Nephron progenitor cell (in vitro differentiated cells): ENCODE data around the gene CRHR2.
A peak's percentile ranks its signal among the peaks of the same experiment; 100 is the strongest.

Experiments used
- DNase-seq: peaks from one replicate; pipeline ENCODE4 v3.0.0; 2021
- H3K27ac Mint-ChIP-seq: 2 replicates; pipeline ENCODE4 v1.8.0; 2021; ENCODE audit warnings: mild to moderate bottlenecking, moderate library complexity, mixed read lengths
- H3K27me3 Mint-ChIP-seq: 2 replicates; pipeline ENCODE4 v1.8.0; 2021; ENCODE audit warnings: mild to moderate bottlenecking, low read depth, mixed read lengths; ENCODE audit not compliant: poor library complexity
- H3K36me3 Mint-ChIP-seq: 2 replicates; pipeline ENCODE4 v1.8.0; 2021; ENCODE audit warnings: low read depth, mixed read lengths
- H3K4me1 Mint-ChIP-seq: 2 replicates; pipeline ENCODE4 v1.8.0; 2021; ENCODE audit warnings: mixed read lengths
- H3K4me3 Mint-ChIP-seq: 2 replicates; pipeline ENCODE4 v1.8.0; 2021; ENCODE audit warnings: mild to moderate bottlenecking, moderate library complexity, mixed read lengths
- H3K9me3 Mint-ChIP-seq: 2 replicates; pipeline ENCODE4 v1.8.0; 2021; ENCODE audit warnings: mild to moderate bottlenecking, moderate library complexity, mixed read lengths
- CTCF ChIP-seq: fragments of 200-600 bp; sonication (generic); IDR thresholded peaks from 2 replicates; pipeline ENCODE4 v1.5.0; 2021; ENCODE audit warnings: antibody characterized with exemption

The CRHR2 gene

GRCh38 chr7:30692882-30693281 is 10.6 kb upstream of the CRHR2 start:
- H3K27ac Mint-ChIP-seq: no peak overlapping the region
- H3K9me3 Mint-ChIP-seq: no peaks in the 10 kb centered on the region
- peaks cover 15% of the 10 kb centered on the region for H3K27me3 Mint-ChIP-seq
- no peak for TF ChIP-seq CTCF
- peaks cover 18% of the 10 kb centered on the region for H3K4me1 Mint-ChIP-seq
- DNase-seq: no peak
- H3K4me3 Mint-ChIP-seq: no peak overlapping the region
- H3K36me3 Mint-ChIP-seq: no peaks in the 10 kb centered on the region

- H3K27me3 Mint-ChIP-seq: peaks cover 16% of the 10 kb centered on the region
These were observed 10.2 kb upstream of the CRHR2 start for GRCh38 chr7:30692438-30692837.

GRCh38 chr7:30690011-30690410 is 7.8 kb upstream of the CRHR2 start:
- no peak for TF ChIP-seq CTCF
- Mint-ChIP-seq H3K36me3 (no peaks in the 10 kb centered on the region), H3K4me1 (peaks cover 20% of the 10 kb centered on the region), H3K27me3 (peaks cover 21% of the 10 kb centered on the region), H3K27ac (no peak overlapping the region), H3K9me3 (no peaks in the 10 kb centered on the region), H3K4me3 (no peak overlapping the region)
- no peak for DNase-seq

More at GRCh38 chr7:30692438-30692837, 10.2 kb upstream of the CRHR2 start:
- Mint-ChIP-seq H3K4me1 (peaks cover 20% of the 10 kb centered on the region), H3K4me3 (no peak overlapping the region), H3K36me3 (no peaks in the 10 kb centered on the region), H3K9me3 (no peaks in the 10 kb centered on the region), H3K27ac (no peak overlapping the region)
- TF ChIP-seq CTCF: no peak
- DNase-seq: no peak

GRCh38 chr7:30688718-30689221 is 6.5 kb upstream of the CRHR2 start:
- peaks cover 29% of the 10 kb centered on the region for H3K27me3 Mint-ChIP-seq
- no peak overlapping the region for H3K27ac Mint-ChIP-seq
- peak; percentile 56 for DNase-seq
- no peak for TF ChIP-seq CTCF
- H3K4me3 Mint-ChIP-seq: no peak overlapping the region
- H3K4me1 Mint-ChIP-seq: peaks cover 16% of the 10 kb centered on the region
- no peaks in the 10 kb centered on the region for H3K36me3 Mint-ChIP-seq
- no peaks in the 10 kb centered on the region for H3K9me3 Mint-ChIP-seq

GRCh38 chr7:30687604-30688003 is 5.3 kb upstream of the CRHR2 start:
- no peak for DNase-seq
- H3K4me1 Mint-ChIP-seq: peaks cover 16% of the 10 kb centered on the region
- H3K36me3 Mint-ChIP-seq: peaks cover 4% of the 10 kb centered on the region
- H3K27ac Mint-ChIP-seq: no peak overlapping the region
- no peak overlapping the region for H3K4me3 Mint-ChIP-seq
- no peaks in the 10 kb centered on the region for H3K9me3 Mint-ChIP-seq
- TF ChIP-seq CTCF: no peak
- peaks cover 38% of the 10 kb centered on the region for H3K27me3 Mint-ChIP-seq

GRCh38 chr7:30684351-30684750 is 2.1 kb upstream of the CRHR2 start:
- peaks cover 5% of the 10 kb centered on the region for H3K36me3 Mint-ChIP-seq
- no peaks in the 10 kb centered on the region for H3K9me3 Mint-ChIP-seq
- DNase-seq: no peak
- peaks cover 30% of the 10 kb centered on the region for H3K4me1 Mint-ChIP-seq
- H3K27ac Mint-ChIP-seq: no peak overlapping the region
- no peak for TF ChIP-seq CTCF
- peaks cover 62% of the 10 kb centered on the region for H3K27me3 Mint-ChIP-seq
- H3K4me3 Mint-ChIP-seq: no peak overlapping the region
